ENCODE data around the gene PLEKHF1.

PLEKHF1 gene

GRCh38 chr19:29634002-29634401 lies 31.3 kb upstream of the PLEKHF1 start:
- in situ Hi-C loops (cut with MboI; ENCODE audit: low sequenced_read_pairs), result no loop called here

GRCh38 chr19:29634423-29635130 lies 30.7 kb upstream of the PLEKHF1 start:
- in situ Hi-C loops (cut with MboI; ENCODE audit: low sequenced_read_pairs), result no loop called here

- in situ Hi-C loops (cut with MboI; ENCODE audit: low sequenced_read_pairs), result no loop called here
Observed at GRCh38 chr19:29635963-29636362, 29.3 kb upstream of the PLEKHF1 start.

- in situ Hi-C loops (cut with MboI; ENCODE audit: low sequenced_read_pairs), result no loop called here
Observed at GRCh38 chr19:29636553-29637360, 28.5 kb upstream of the PLEKHF1 start.

GRCh38 chr19:29639086-29639485 lies 26.2 kb upstream of the PLEKHF1 start:
- in situ Hi-C loops (cut with MboI; ENCODE audit: low sequenced_read_pairs), result no loop called here

- in situ Hi-C loops (cut with MboI; ENCODE audit: low sequenced_read_pairs), result no loop called here
Observed at GRCh38 chr19:29640231-29640630, 25.0 kb upstream of the PLEKHF1 start.

GRCh38 chr19:29641597-29641996 lies 23.7 kb upstream of the PLEKHF1 start:
- in situ Hi-C loops (cut with MboI; ENCODE audit: low sequenced_read_pairs), result no loop called here

- in situ Hi-C loops (cut with MboI; ENCODE audit: low sequenced_read_pairs), result no loop called here
Observed at GRCh38 chr19:29643361-29643935, 21.8 kb upstream of the PLEKHF1 start.

- in situ Hi-C loops (cut with MboI; ENCODE audit: low sequenced_read_pairs), result no loop called here
Observed at GRCh38 chr19:29644210-29644609, 21.1 kb upstream of the PLEKHF1 start.

GRCh38 chr19:29645491-29645867 lies 19.8 kb upstream of the PLEKHF1 start:
- in situ Hi-C loops (cut with MboI; ENCODE audit: low sequenced_read_pairs), result no loop called here

GRCh38 chr19:29645911-29646310 lies 19.4 kb upstream of the PLEKHF1 start:
- in situ Hi-C loops (cut with MboI; ENCODE audit: low sequenced_read_pairs), result no loop called here

GRCh38 chr19:29650772-29651387 lies 14.4 kb upstream of the PLEKHF1 start:
- in situ Hi-C loops (cut with MboI; ENCODE audit: low sequenced_read_pairs), result no loop called here

- in situ Hi-C loops (cut with MboI; ENCODE audit: low sequenced_read_pairs), result no loop called here
Observed at GRCh38 chr19:29651622-29652394, 13.5 kb upstream of the PLEKHF1 start.

GRCh38 chr19:29653398-29653797 lies 11.9 kb upstream of the PLEKHF1 start:
- in situ Hi-C loops (cut with MboI; ENCODE audit: low sequenced_read_pairs), result no loop called here

- in situ Hi-C loops (cut with MboI; ENCODE audit: low sequenced_read_pairs), result no loop called here
Observed at GRCh38 chr19:29655648-29656335, 9.5 kb upstream of the PLEKHF1 start.

- in situ Hi-C loops (cut with MboI; ENCODE audit: low sequenced_read_pairs), result no loop called here
Observed at GRCh38 chr19:29658221-29658991, 6.9 kb upstream of the PLEKHF1 start.

GRCh38 chr19:29660835-29661234 lies 4.4 kb upstream of the PLEKHF1 start:
- in situ Hi-C loops (cut with MboI; ENCODE audit: low sequenced_read_pairs), result no loop called here

- in situ Hi-C loops (cut with MboI; ENCODE audit: low sequenced_read_pairs), result no loop called here
Observed at GRCh38 chr19:29662278-29662603, 3.0 kb upstream of the PLEKHF1 start.

GRCh38 chr19:29662604-29663404 lies 2.5 kb upstream of the PLEKHF1 start:
- in situ Hi-C loops (cut with MboI; ENCODE audit: low sequenced_read_pairs), result no loop called here
